GM23338 (cell line): ENCODE measurements around the gene PIK3CG. TPM values are rescaled to one million over a fixed set of nuclear protein-coding genes. Genes with fewer than 3 reads are reported as not detected.

Source experiments
- EZH2 ChIP-seq: fragments of 200-600 bp; sonication (generic); IDR thresholded peaks from one replicate; pipeline ENCODE4 v1.8.0; 2017; ENCODE audit warnings: antibody characterized with exemption, mild to moderate bottlenecking, low read depth; ENCODE audit not compliant: unreplicated experiment
- JUNB ChIP-seq: IDR thresholded peaks from one replicate; pipeline ENCODE4 v1.6.1; 2016; ENCODE audit warnings: antibody characterized with exemption; ENCODE audit not compliant: unreplicated experiment
- NANOG ChIP-seq: IDR thresholded peaks from 2 replicates; pipeline ENCODE4 v1.6.1; 2016; ENCODE audit warnings: antibody characterized with exemption, borderline replicate concordance
- POLR2AphosphoS5 ChIP-seq: IDR thresholded peaks from 2 replicates; pipeline ENCODE4 v1.6.1; 2016; ENCODE audit warnings: antibody characterized with exemption, low read depth
- REST ChIP-seq: IDR thresholded peaks from one replicate; pipeline ENCODE4 v1.6.1; 2018; ENCODE audit warnings: antibody characterized with exemption; ENCODE audit not compliant: unreplicated experiment
- STAT1 ChIP-seq: IDR thresholded peaks from one replicate; pipeline ENCODE4 v1.6.1; 2016; ENCODE audit warnings: antibody characterized with exemption; ENCODE audit not compliant: unreplicated experiment
- ZNF114 ChIP-seq: fragments of 250-450 bp; sonication (Bioruptor Pico); IDR thresholded peaks from 2 replicates; pipeline ENCODE4 v1.5.0; 2020; ENCODE audit warnings: mild to moderate bottlenecking, moderate library complexity
- ZNF462 ChIP-seq: fragments of 250-450 bp; sonication (Bioruptor Pico); IDR thresholded peaks from 2 replicates; pipeline ENCODE4 v1.5.0; 2020; ENCODE audit warnings: mild to moderate bottlenecking, moderate library complexity
- polyA plus RNA-seq: library from polyadenylated mRNA; unstranded; fragments of >200 nt; fragmentation: Nextera tagmentation; extraction: Ambion mirVana; gene quantifications from 2 replicates; pipeline ENCODE4 v1.2.1, GENCODE V29; 2016
- total RNA-seq: library from RNA; depleted of rRNA; stranded (reverse); fragments of >200 nt; shearing (Covaris generic); gene quantifications from 2 replicates; pipeline ENCODE4 v1.2.3, GENCODE V29; 2014

PIK3CG gene
- total and polyA plus RNA-seq, 2 experiments from 2014 or later: not detected

GRCh38 chr7:106820321-106821217 lies 44.5 kb upstream of the PIK3CG start (continued):
- TF ChIP-seq ZNF462 (no peak), STAT1 (no peak), JUNB (no peak), POLR2AphosphoS5 (no peak), NANOG (no peak), REST (no peak), EZH2 (no peak), ZNF114 (no peak)
